HepG2 (cell line): ENCODE results near the gene CASKIN2. TPM values are rescaled to one million over a fixed set of nuclear protein-coding genes. Genes with fewer than 3 reads are reported as not detected.
A peak's percentile ranks its signal among the peaks of the same experiment; 100 is the strongest.

Source experiments
- DNMT1 ChIP-seq: sonication (generic); formaldehyde crosslinking; IDR thresholded peaks from 2 replicates; pipeline ENCODE4 v1.5.1; 2020; ENCODE audit warnings: mild to moderate bottlenecking, missing genetic modification reagents
- GTF3A ChIP-seq: sonication (generic); formaldehyde crosslinking; conservative IDR thresholded peaks from 2 replicates; pipeline ENCODE4 v1.4.0; 2020; ENCODE audit warnings: mild to moderate bottlenecking, missing genetic modification reagents
- KLF15 ChIP-seq: sonication (generic); formaldehyde crosslinking; IDR thresholded peaks from 2 replicates; pipeline ENCODE4 v1.8.1; 2023; ENCODE audit warnings: borderline replicate concordance, mild to moderate bottlenecking, inconsistent platforms, missing genetic modification reagents, mixed read lengths
- KLF6 ChIP-seq: IDR thresholded peaks from 2 replicates; pipeline ENCODE4 v1.8.0; 2016; ENCODE audit warnings: missing biosample characterization, missing genetic modification reagents
- NR2F1 ChIP-seq, 2 experiments: fragments of 450-650 bp in 1 of 2; formaldehyde crosslinking in 1 of 2; IDR thresholded peaks; 2 replicates each; pipeline versions ENCODE4 v1.5.0 to v1.6.1; 2016 to 2020; ENCODE audit warnings: mild to moderate bottlenecking in 1 of 2, missing compliant biosample characterization in 1 of 2, missing genetic modification reagents in 1 of 2, moderate library complexity in 1 of 2
- PLRG1 ChIP-seq: fragments of 450-650 bp; conservative IDR thresholded peaks from 2 replicates; pipeline ENCODE4 v1.6.1; 2016
- RBAK ChIP-seq: sonication (generic); formaldehyde crosslinking; IDR thresholded peaks from 2 replicates; pipeline ENCODE4 v1.5.1; 2020; ENCODE audit warnings: mild to moderate bottlenecking, missing genetic modification reagents
- SOX13 ChIP-seq, 3 experiments: fragments of 450-650 bp in 1 of 3; sonication (generic) in 1 of 3; formaldehyde crosslinking in 1 of 3; IDR thresholded peaks in 2 of 3; conservative IDR thresholded peaks in 1 of 3; 2 replicates each; pipeline versions ENCODE4 v1.5.0 to v1.6.1; 2016 to 2020; ENCODE audit warnings: antibody characterized with exemption in 1 of 3, mild to moderate bottlenecking in 1 of 3, missing compliant biosample characterization in 1 of 3, missing genetic modification reagents in 1 of 3, moderate library complexity in 1 of 3
- SPEN ChIP-seq: sonication (generic); formaldehyde crosslinking; IDR thresholded peaks from 2 replicates; pipeline ENCODE4 v1.5.1; 2020; ENCODE audit warnings: low read depth, mild to moderate bottlenecking, missing genetic modification reagents
- ZBTB20 ChIP-seq: sonication (generic); formaldehyde crosslinking; IDR thresholded peaks from 2 replicates; pipeline ENCODE4 v1.8.1; 2023; ENCODE audit warnings: missing genetic modification reagents, low read depth, mild to moderate bottlenecking, borderline replicate concordance
- ZBTB7B ChIP-seq: sonication (generic); formaldehyde crosslinking; IDR thresholded peaks from 2 replicates; pipeline ENCODE4 v1.4.0; 2020; ENCODE audit warnings: missing genetic modification reagents
- ZNF329 ChIP-seq: sonication (generic); formaldehyde crosslinking; IDR thresholded peaks from 2 replicates; pipeline ENCODE4 v1.9.0; 2021; ENCODE audit warnings: low read depth, mild to moderate bottlenecking, missing genetic modification reagents
- ZNF619 ChIP-seq: sonication (generic); formaldehyde crosslinking; IDR thresholded peaks from 2 replicates; pipeline ENCODE4 v1.4.0; 2020; ENCODE audit warnings: mild to moderate bottlenecking, missing genetic modification reagents
- ZNF720 ChIP-seq: sonication (generic); formaldehyde crosslinking; IDR thresholded peaks from 2 replicates; pipeline ENCODE4 v1.4.0; 2020; ENCODE audit warnings: missing genetic modification reagents
- polyA plus RNA-seq, 8 experiments: library from polyadenylated mRNA; depleted of rRNA in 3 of 8; stranded (reverse) in 7 of 8; unstranded in 1 of 8; fragments of >200 nt; fragmentation: Illumina TruSeq in 4 of 8; extraction: Trizol in 4 of 8; gene quantifications; 2 replicates each; pipeline versions ENCODE4 v1.2.1 to v1.2.3, GENCODE V29; 2011 to 2016; ENCODE audit warnings: low read depth in 4 of 8, missing spikeins in 1 of 8, mixed read lengths in 1 of 8; ENCODE audit not compliant: insufficient read depth in 1 of 8
- total RNA-seq, 5 experiments: library from RNA; depleted of rRNA; stranded (reverse); fragments of >200 nt; fragmentation: Illumina TruSeq; extraction: Trizol; gene quantifications; 2 replicates each; pipeline ENCODE4 v1.2.3, GENCODE V29; 2016; ENCODE audit warnings: low read depth in 1 of 5
- TF ChIP-seq, protein P1 (sequence below): sonication (generic); formaldehyde crosslinking; IDR thresholded peaks from 2 replicates; pipeline ENCODE4 v1.4.0; 2020; ENCODE audit warnings: mild to moderate bottlenecking, missing genetic modification reagents, borderline replicate concordance
- TF ChIP-seq, protein P2 (sequence below): IDR thresholded peaks from 2 replicates; pipeline ENCODE4 v1.6.1; 2016; ENCODE audit warnings: missing compliant biosample characterization, missing genetic modification reagents, borderline replicate concordance
- TF ChIP-seq, protein P3 (sequence below): sonication (generic); formaldehyde crosslinking; conservative IDR thresholded peaks from 2 replicates; pipeline ENCODE4 v1.4.0; 2020; ENCODE audit warnings: missing genetic modification reagents
- TF ChIP-seq, protein P4 (sequence below): sonication (generic); formaldehyde crosslinking; IDR thresholded peaks from 2 replicates; pipeline ENCODE4 v1.5.0; 2020; ENCODE audit warnings: missing genetic modification reagents

The CASKIN2 gene
- total and polyA plus RNA-seq, 2 of the 13 experiments (the other 11 are each of a cell fraction or from before 2014, with no cell fraction given), result 5.2 to 7.8 TPM

DNA sequence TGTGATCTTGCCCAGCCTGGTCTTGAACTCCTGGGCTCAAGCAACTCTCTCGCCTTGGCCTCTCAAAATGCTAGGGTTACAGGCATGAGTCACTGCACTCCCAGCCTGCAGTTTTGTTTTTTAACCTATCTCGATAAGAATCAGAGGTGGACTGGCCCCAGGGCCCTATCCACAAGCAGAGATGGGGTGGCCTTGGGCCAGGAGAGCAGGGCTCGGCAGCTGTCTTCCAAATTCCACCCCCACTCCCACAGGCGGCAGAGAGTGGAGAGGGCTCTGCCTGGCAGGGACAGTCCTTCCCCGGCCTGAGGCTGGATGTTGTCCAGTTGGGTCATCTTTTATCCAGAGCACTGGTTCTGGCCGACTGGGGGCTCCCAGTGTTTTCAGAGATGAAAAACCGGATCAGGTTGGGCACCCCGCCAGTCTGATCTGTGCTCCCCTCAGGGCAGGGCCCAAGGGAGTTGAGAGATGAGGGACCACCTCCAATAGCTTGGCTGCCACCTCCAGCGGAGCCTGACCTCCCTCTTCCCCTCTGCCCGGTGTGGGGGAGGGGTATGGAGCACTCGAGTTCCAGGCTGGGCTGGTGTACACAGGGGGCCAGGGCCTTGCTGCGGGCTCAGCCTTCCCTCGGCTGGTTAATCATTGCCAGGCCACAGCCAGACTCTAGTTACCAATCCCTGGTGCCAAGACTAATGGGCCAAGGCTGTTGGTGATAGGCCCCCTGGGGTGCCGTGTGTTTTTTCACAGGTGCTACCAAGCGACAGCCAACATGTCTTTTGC, 41.9 kb upstream of the CASKIN2 start (continued):
- TF ChIP-seq, protein P1, sequence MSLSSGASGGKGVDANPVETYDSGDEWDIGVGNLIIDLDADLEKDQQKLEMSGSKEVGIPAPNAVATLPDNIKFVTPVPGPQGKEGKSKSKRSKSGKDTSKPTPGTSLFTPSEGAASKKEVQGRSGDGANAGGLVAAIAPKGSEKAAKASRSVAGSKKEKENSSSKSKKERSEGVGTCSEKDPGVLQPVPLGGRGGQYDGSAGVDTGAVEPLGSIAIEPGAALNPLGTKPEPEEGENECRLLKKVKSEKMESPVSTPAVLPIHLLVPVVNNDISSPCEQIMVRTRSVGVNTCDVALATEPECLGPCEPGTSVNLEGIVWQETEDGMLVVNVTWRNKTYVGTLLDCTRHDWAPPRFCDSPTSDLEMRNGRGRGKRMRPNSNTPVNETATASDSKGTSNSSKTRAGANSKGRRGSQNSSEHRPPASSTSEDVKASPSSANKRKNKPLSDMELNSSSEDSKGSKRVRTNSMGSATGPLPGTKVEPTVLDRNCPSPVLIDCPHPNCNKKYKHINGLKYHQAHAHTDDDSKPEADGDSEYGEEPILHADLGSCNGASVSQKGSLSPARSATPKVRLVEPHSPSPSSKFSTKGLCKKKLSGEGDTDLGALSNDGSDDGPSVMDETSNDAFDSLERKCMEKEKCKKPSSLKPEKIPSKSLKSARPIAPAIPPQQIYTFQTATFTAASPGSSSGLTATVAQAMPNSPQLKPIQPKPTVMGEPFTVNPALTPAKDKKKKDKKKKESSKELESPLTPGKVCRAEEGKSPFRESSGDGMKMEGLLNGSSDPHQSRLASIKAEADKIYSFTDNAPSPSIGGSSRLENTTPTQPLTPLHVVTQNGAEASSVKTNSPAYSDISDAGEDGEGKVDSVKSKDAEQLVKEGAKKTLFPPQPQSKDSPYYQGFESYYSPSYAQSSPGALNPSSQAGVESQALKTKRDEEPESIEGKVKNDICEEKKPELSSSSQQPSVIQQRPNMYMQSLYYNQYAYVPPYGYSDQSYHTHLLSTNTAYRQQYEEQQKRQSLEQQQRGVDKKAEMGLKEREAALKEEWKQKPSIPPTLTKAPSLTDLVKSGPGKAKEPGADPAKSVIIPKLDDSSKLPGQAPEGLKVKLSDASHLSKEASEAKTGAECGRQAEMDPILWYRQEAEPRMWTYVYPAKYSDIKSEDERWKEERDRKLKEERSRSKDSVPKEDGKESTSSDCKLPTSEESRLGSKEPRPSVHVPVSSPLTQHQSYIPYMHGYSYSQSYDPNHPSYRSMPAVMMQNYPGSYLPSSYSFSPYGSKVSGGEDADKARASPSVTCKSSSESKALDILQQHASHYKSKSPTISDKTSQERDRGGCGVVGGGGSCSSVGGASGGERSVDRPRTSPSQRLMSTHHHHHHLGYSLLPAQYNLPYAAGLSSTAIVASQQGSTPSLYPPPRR (CRISPR knock-in tag), result peak; percentile 76; the same call in 1 of the 2 replicates
- TF ChIP-seq ZNF329 (CRISPR knock-in tag) (peak; percentile 99), KLF6 (CRISPR knock-in tag) (peak; percentile 70; the same call in 1 of the 2 replicates), ZBTB7B (CRISPR knock-in tag) (peak; percentile 98), GTF3A (CRISPR knock-in tag) (no peak; the same call in 1 of the 2 replicates), ZBTB20 (CRISPR knock-in tag) (no peak; the same call in 1 of the 2 replicates), ZNF619 (CRISPR knock-in tag) (0 out of 2 replicates have a peak, but pooled peaks have one; percentile 65), KLF15 (no peak), NR2F1 (CRISPR knock-in tag; IDR thresholded peaks at IDR 0.05) (peak in 1 of 2 experiments; percentile 85; a peak in 1 of 4 replicates), RBAK (CRISPR knock-in tag) (no peak), ZNF720 (CRISPR knock-in tag) (no peak), SPEN (CRISPR knock-in tag) (peak; percentile 78; the same call in 1 of the 2 replicates), DNMT1 (peak; percentile 88; the same call in 1 of the 2 replicates), PLRG1 (no peak), SOX13 (IDR thresholded peaks at IDR 0.05) (peak; percentile 57; the same call in 1 of the 2 replicates), SOX13 (CRISPR knock-in tag; conservative IDR thresholded peaks at IDR 0.05 in 1 of 2, IDR thresholded peaks at IDR 0.05 in 1 of 2) (peak in 1 of 2 experiments; percentile 77; a peak in 2 of 4 replicates)
- TF ChIP-seq, protein P2, sequence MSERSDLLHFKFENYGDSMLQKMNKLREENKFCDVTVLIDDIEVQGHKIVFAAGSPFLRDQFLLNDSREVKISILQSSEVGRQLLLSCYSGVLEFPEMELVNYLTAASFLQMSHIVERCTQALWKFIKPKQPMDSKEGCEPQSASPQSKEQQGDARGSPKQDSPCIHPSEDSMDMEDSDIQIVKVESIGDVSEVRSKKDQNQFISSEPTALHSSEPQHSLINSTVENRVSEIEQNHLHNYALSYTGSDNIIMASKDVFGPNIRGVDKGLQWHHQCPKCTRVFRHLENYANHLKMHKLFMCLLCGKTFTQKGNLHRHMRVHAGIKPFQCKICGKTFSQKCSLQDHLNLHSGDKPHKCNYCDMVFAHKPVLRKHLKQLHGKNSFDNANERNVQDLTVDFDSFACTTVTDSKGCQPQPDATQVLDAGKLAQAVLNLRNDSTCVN, result peak; percentile 75; the same call in 1 of the 2 replicates
- TF ChIP-seq, protein P3, sequence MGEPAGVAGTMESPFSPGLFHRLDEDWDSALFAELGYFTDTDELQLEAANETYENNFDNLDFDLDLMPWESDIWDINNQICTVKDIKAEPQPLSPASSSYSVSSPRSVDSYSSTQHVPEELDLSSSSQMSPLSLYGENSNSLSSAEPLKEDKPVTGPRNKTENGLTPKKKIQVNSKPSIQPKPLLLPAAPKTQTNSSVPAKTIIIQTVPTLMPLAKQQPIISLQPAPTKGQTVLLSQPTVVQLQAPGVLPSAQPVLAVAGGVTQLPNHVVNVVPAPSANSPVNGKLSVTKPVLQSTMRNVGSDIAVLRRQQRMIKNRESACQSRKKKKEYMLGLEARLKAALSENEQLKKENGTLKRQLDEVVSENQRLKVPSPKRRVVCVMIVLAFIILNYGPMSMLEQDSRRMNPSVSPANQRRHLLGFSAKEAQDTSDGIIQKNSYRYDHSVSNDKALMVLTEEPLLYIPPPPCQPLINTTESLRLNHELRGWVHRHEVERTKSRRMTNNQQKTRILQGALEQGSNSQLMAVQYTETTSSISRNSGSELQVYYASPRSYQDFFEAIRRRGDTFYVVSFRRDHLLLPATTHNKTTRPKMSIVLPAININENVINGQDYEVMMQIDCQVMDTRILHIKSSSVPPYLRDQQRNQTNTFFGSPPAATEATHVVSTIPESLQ (CRISPR knock-in tag), result peak; percentile 94
- TF ChIP-seq, protein P4, sequence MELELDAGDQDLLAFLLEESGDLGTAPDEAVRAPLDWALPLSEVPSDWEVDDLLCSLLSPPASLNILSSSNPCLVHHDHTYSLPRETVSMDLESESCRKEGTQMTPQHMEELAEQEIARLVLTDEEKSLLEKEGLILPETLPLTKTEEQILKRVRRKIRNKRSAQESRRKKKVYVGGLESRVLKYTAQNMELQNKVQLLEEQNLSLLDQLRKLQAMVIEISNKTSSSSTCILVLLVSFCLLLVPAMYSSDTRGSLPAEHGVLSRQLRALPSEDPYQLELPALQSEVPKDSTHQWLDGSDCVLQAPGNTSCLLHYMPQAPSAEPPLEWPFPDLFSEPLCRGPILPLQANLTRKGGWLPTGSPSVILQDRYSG (CRISPR knock-in tag), result 0 out of 2 replicates have a peak, but pooled peaks have one; percentile 27
